Inferior parietal cortex (tissue), 1 donor: Measurements from ENCODE around the gene YKT6.
"Not testable (repeated sequence)": the region's sequence is repeated elsewhere in the genome, so short reads cannot be mapped to it uniquely, and the experiment has no call there.

ENCODE experiments used
- DNase-seq: peaks from one replicate; pipeline ENCODE4 v3.0.0-alpha.2; 2016; ENCODE audit errors: extremely low spot score

The YKT6 gene

GRCh38 chr7:44200699-44201461 is at the start of gene YKT6:
Gene YKT6 (plus strand): TSS chr7:44200978. CDS start chr7:44201136, 158 bp downstream.
- peak; percentile 97 for DNase-seq

- DNase-seq: no peak
Measured at GRCh38 chr7:44151956-44152355, 48.8 kb upstream of the YKT6 start.

- no peak for DNase-seq
Measured at GRCh38 chr7:44152971-44153947, 47.5 kb upstream of the YKT6 start.

- no peak for DNase-seq
Measured at GRCh38 chr7:44153948-44154335, 46.8 kb upstream of the YKT6 start.

- no peak for DNase-seq
Measured at GRCh38 chr7:44154703-44155102, 46.1 kb upstream of the YKT6 start.

- DNase-seq: no peak
Measured at GRCh38 chr7:44155191-44156185, 45.3 kb upstream of the YKT6 start.

GRCh38 chr7:44156453-44157010 is 44.2 kb upstream of the YKT6 start:
- DNase-seq: no peak

GRCh38 chr7:44157116-44158080 is 43.4 kb upstream of the YKT6 start:
- no peak for DNase-seq

GRCh38 chr7:44158096-44158872 is 42.5 kb upstream of the YKT6 start:
- DNase-seq: no peak

GRCh38 chr7:44158873-44159631 is 41.7 kb upstream of the YKT6 start:
- DNase-seq: no peak

- DNase-seq: no peak
Measured at GRCh38 chr7:44159824-44160630, 40.8 kb upstream of the YKT6 start.

GRCh38 chr7:44161371-44161770 is 39.4 kb upstream of the YKT6 start:
- DNase-seq: no peak

- DNase-seq: no peak
Measured at GRCh38 chr7:44162179-44162578, 38.6 kb upstream of the YKT6 start.

GRCh38 chr7:44162785-44163395 is 37.9 kb upstream of the YKT6 start:
- no peak for DNase-seq

GRCh38 chr7:44163591-44163990 is 37.2 kb upstream of the YKT6 start:
- no peak for DNase-seq

GRCh38 chr7:44167920-44168319 is 32.9 kb upstream of the YKT6 start:
- no peak for DNase-seq

- not testable (repeated sequence) for DNase-seq
Measured at GRCh38 chr7:44171901-44172300, 28.9 kb upstream of the YKT6 start.
